Memory B cell (primary cell): ENCODE data around the gene AGK.
"Not testable (repeated sequence)": the region's sequence is repeated elsewhere in the genome, so short reads cannot be mapped to it uniquely, and the experiment has no call there.

Source experiments
- ATAC-seq: fragments of 150-1000 bp; cut with Tn5 transposase; 2 replicates; pipeline ENCODE4 v1.10.0; 2021; ENCODE audit warnings: low read depth, mild to moderate bottlenecking, moderate library complexity
- DNase-seq, 2 donors: peaks; one replicate each; pipeline ENCODE4 v3.0.0; 2022; ENCODE audit warnings: low spot score in 2 of 2
- H3K27ac Mint-ChIP-seq: one replicate; pipeline ENCODE4 v1.8.0; 2022; ENCODE audit warnings: mild to moderate bottlenecking, moderate library complexity, mixed read lengths
- H3K27me3 Mint-ChIP-seq: one replicate; pipeline ENCODE4 v1.8.0; 2022; ENCODE audit warnings: mixed read lengths
- H3K36me3 Mint-ChIP-seq: one replicate; pipeline ENCODE4 v1.8.0; 2022; ENCODE audit warnings: mild to moderate bottlenecking, mixed read lengths
- H3K4me1 Mint-ChIP-seq: one replicate; pipeline ENCODE4 v1.8.0; 2022; ENCODE audit warnings: mixed read lengths
- H3K4me3 Mint-ChIP-seq: one replicate; pipeline ENCODE4 v1.8.0; 2022; ENCODE audit warnings: mild to moderate bottlenecking, moderate library complexity, mixed read lengths
- H3K9me3 Mint-ChIP-seq: one replicate; pipeline ENCODE4 v1.8.0; 2022; ENCODE audit warnings: mixed read lengths

Gene AGK

DNA sequence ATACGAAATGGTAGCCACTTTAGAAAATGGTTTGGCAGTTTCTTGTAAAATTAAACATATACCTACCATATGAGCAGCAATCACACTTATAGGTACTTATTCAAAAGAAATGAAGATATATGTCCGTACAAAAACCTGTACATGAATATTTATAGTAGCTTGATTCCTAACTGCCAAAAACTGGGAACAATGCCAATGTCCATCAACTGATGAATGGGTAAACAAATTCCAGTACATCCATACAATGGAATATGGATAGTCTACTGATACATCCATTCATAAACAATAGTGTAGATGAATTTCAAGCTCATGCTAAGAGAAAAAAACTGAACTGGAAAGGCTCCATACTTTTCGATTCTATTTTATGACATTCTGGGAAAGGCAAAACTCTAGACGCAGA, 68.5 kb downstream of the AGK start:
- H3K27me3 Mint-ChIP-seq: no peaks in the 10 kb centered on the region
- no peak for DNase-seq
- no peaks in the 10 kb centered on the region for H3K4me1 Mint-ChIP-seq
- H3K27ac Mint-ChIP-seq: no peak overlapping the region
- H3K36me3 Mint-ChIP-seq: peaks cover 43% of the 10 kb centered on the region
- H3K4me3 Mint-ChIP-seq: no peak overlapping the region
- no peak for ATAC-seq
- no peaks in the 10 kb centered on the region for H3K9me3 Mint-ChIP-seq

- ATAC-seq (no peak), DNase-seq (no peak)
- H3K27ac Mint-ChIP-seq: no peak overlapping the region
- no peaks in the 10 kb centered on the region for H3K27me3 Mint-ChIP-seq
- no peaks in the 10 kb centered on the region for H3K4me1 Mint-ChIP-seq
- no peaks in the 10 kb centered on the region for H3K9me3 Mint-ChIP-seq
- H3K36me3 Mint-ChIP-seq: peaks cover 44% of the 10 kb centered on the region
- no peak overlapping the region for H3K4me3 Mint-ChIP-seq
These were observed 73.6 kb downstream of the AGK start for GRCh38 chr7:141624763-141625162.

- Mint-ChIP-seq H3K4me1 (no peaks in the 10 kb centered on the region), H3K27me3 (no peaks in the 10 kb centered on the region), H3K4me3 (no peak overlapping the region), H3K9me3 (no peaks in the 10 kb centered on the region), H3K27ac (no peak overlapping the region), H3K36me3 (peaks cover 19% of the 10 kb centered on the region)
- no peak for ATAC-seq
- DNase-seq: no peak
These were observed 79.4 kb downstream of the AGK start for GRCh38 chr7:141630621-141631020.

DNA sequence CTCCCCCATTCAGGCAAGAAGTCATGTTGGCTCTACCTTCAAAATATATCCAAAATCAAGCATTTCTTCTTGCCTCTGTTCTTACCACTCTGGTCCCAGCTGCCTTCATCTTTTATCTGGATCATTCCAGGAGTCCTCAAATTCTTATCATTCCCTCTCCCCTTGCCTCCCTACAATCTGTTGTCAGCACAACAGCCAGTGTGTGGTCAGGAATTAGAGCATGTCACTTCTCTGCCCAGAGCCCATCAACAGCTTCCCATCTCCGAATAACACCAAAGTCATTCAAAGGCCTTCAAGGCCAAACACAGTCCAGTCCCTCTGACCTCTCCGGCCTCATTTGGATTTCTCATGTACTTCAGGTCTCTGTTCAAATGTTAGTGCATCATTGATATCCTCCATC, 80.3 kb downstream of the AGK start:
- H3K4me1 Mint-ChIP-seq: no peaks in the 10 kb centered on the region

GRCh38 chr7:141634065-141634464, 82.9 kb downstream of the AGK start:
- Mint-ChIP-seq H3K27ac (no peak overlapping the region), H3K4me3 (no peak overlapping the region), H3K27me3 (no peaks in the 10 kb centered on the region), H3K36me3 (peaks cover 23% of the 10 kb centered on the region), H3K4me1 (no peaks in the 10 kb centered on the region), H3K9me3 (no peaks in the 10 kb centered on the region)
- DNase-seq: no peak
- no peak for ATAC-seq

More for the DNA sequence above, 80.3 kb downstream of the AGK start:
- no peak overlapping the region for H3K27ac Mint-ChIP-seq
- DNase-seq: no peak
- H3K9me3 Mint-ChIP-seq: no peaks in the 10 kb centered on the region
- ATAC-seq: no peak
- no peak overlapping the region for H3K4me3 Mint-ChIP-seq
- no peaks in the 10 kb centered on the region for H3K27me3 Mint-ChIP-seq
- peaks cover 18% of the 10 kb centered on the region for H3K36me3 Mint-ChIP-seq

DNA sequence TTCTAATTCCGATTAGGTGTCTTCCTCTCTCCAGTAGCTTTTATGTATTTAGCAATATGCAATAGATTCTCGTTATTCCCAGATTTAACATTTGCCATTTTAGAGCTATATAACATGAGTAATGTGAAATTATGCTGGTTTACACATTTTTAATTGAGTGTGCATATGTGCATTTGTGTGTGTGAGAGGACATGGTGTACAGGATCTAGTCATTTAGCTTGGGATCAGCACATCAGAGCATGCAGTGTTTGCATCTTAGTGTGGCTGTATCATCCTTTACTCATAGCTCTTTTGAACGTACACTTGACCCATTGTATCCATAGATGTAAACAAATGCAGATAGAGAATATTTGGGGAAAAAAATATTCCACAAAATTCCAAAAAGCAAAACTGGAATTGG, 84.8 kb downstream of the AGK start:
- no peaks in the 10 kb centered on the region for H3K4me1 Mint-ChIP-seq
- H3K9me3 Mint-ChIP-seq: no peaks in the 10 kb centered on the region
- no peaks in the 10 kb centered on the region for H3K27me3 Mint-ChIP-seq
- H3K4me3 Mint-ChIP-seq: no peak overlapping the region
- no peak for ATAC-seq
- peaks cover 23% of the 10 kb centered on the region for H3K36me3 Mint-ChIP-seq
- no peak overlapping the region for H3K27ac Mint-ChIP-seq
- DNase-seq: no peak

DNA sequence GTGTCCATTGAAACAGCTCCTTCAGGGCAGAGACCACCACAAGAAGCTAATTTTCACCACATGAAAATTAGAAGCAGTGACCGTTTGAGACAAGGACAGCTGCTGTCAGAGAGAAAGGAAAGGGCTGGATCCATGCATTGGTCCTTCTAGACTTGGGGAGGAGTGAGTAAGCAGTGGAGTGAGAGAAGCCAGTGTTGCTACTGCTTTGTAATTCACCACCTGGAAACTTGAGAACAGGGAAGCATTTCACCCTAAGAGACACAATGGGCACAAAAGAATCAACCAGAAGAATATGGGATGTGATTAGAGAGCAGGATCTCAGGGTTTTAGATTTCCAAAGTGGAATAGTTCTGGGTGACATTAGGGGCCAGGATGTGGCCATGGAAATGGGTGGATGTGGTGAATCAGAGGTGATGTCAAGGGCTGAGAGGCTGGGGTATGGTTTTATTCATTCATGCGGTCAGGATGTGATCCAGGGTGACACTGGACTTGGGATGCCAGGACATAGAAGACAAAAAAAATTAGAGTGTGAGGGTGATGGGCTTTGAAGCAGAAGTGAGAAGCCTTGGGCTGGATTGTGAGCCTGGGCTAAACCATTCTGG, 89.1 kb downstream of the AGK start:
- peaks cover 17% of the 10 kb centered on the region for H3K36me3 Mint-ChIP-seq
- no peak for ATAC-seq
- no peaks in the 10 kb centered on the region for H3K27me3 Mint-ChIP-seq
- no peak overlapping the region for H3K4me3 Mint-ChIP-seq
- H3K27ac Mint-ChIP-seq: peak overlapping the region; percentile 9
- no peaks in the 10 kb centered on the region for H3K4me1 Mint-ChIP-seq
- no peaks in the 10 kb centered on the region for H3K9me3 Mint-ChIP-seq
- no peak for DNase-seq

- no peaks in the 10 kb centered on the region for H3K27me3 Mint-ChIP-seq
- no peak for DNase-seq
- no peaks in the 10 kb centered on the region for H3K9me3 Mint-ChIP-seq
- ATAC-seq: no peak
- H3K4me1 Mint-ChIP-seq: no peaks in the 10 kb centered on the region
- no peak overlapping the region for H3K4me3 Mint-ChIP-seq
- no peak overlapping the region for H3K27ac Mint-ChIP-seq
- H3K36me3 Mint-ChIP-seq: peaks cover 17% of the 10 kb centered on the region
These were observed 90.7 kb downstream of the AGK start for GRCh38 chr7:141641876-141642275.

DNA sequence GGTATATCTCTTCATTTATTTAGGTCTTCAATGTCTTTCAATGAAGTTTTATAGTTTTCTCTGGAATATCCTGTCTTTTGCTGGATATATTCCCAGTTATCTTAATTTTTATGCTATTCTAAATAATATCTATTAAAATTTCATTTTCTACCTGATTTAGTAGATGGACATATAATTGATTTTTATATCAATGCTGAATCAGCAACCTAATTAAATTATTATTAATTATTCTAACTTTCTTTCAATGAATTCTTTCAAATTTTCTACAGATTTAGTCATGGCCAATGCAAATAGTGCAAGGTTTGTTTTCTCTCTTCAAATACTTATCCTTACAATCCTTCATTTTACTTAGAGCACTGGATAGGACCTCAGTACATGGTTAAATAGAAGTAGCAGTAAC, 94.0 kb downstream of the AGK start:
- Mint-ChIP-seq H3K27ac (peak overlapping the region; percentile 54), H3K36me3 (peaks cover 9% of the 10 kb centered on the region), H3K4me1 (peaks cover 13% of the 10 kb centered on the region), H3K27me3 (no peaks in the 10 kb centered on the region), H3K9me3 (no peaks in the 10 kb centered on the region), H3K4me3 (no peak overlapping the region)
- DNase-seq: no peak
- ATAC-seq: no peak

DNA sequence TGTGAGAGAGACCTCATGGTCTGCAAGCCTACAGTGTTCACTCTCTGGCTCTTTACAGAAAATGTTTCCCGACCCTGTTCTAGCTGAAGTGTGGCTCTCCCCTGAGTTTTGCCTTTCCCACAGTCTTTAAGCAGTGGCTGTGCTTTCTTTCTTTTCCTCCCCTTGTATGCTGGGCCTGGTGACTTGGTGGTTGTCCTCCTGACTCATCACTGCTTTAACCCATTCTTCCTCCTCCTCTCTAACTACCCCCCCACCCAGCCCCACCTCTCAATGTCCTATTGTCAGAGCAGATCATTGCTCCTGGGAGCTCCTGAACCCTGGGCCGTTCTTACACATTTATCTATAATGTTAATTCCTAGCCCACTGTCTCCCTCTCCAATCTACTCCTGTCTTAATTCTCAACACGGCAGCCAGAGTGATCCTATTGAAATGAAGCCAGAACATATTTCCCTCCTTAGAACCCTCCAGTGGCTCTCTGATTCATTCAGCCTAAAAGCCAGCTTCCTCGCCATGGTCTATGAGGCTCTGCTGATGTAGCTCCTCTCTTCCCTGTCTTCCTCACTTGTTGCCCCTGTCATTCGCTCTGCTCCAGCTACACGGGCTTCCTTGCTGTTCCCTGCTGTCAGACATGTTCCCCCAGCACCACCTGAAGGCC, 95.7 kb downstream of the AGK start:
- ATAC-seq: no peak
- H3K9me3 Mint-ChIP-seq: no peaks in the 10 kb centered on the region
- peaks cover 4% of the 10 kb centered on the region for H3K36me3 Mint-ChIP-seq
- H3K27ac Mint-ChIP-seq: peak overlapping the region; percentile 98
- no peak for DNase-seq
- H3K4me1 Mint-ChIP-seq: peaks cover 13% of the 10 kb centered on the region
- H3K27me3 Mint-ChIP-seq: no peaks in the 10 kb centered on the region
- H3K4me3 Mint-ChIP-seq: no peak overlapping the region

- DNase-seq, H3K4me3 Mint-ChIP-seq, H3K9me3 Mint-ChIP-seq, ATAC-seq, H3K27me3 Mint-ChIP-seq, H3K36me3 Mint-ChIP-seq: not testable (repeated sequence)
- H3K4me1 Mint-ChIP-seq: peaks cover 13% of the 10 kb centered on the region
- peak overlapping the region; percentile 98 for H3K27ac Mint-ChIP-seq
These were observed 96.5 kb downstream of the AGK start for GRCh38 chr7:141647701-141648100.

GRCh38 chr7:141648276-141649114, 97.3 kb downstream of the AGK start:
- peaks cover 3% of the 10 kb centered on the region for H3K36me3 Mint-ChIP-seq

GRCh38 chr7:141649137-141649864, 98.1 kb downstream of the AGK start:
- H3K27ac Mint-ChIP-seq: peak overlapping the region; percentile 98
- peaks cover 13% of the 10 kb centered on the region for H3K4me1 Mint-ChIP-seq
- ATAC-seq: peak; percentile 81
- peaks cover 3% of the 10 kb centered on the region for H3K36me3 Mint-ChIP-seq
- peak overlapping the region; percentile 49 for H3K4me3 Mint-ChIP-seq
- DNase-seq: peak; percentile 40 to 68
- no peaks in the 10 kb centered on the region for H3K27me3 Mint-ChIP-seq
- no peaks in the 10 kb centered on the region for H3K9me3 Mint-ChIP-seq

More at GRCh38 chr7:141648276-141649114, 97.3 kb downstream of the AGK start:
- DNase-seq: no peak
- Mint-ChIP-seq H3K9me3 (no peaks in the 10 kb centered on the region), H3K27ac (peak overlapping the region; percentile 98), H3K4me3 (no peak overlapping the region), H3K4me1 (peaks cover 13% of the 10 kb centered on the region), H3K27me3 (no peaks in the 10 kb centered on the region)
- ATAC-seq: no peak
